Measurements from ENCODE around the gene ANG. TPM values are rescaled to one million over a fixed set of nuclear protein-coding genes. Genes with fewer than 3 reads are reported as not detected.

ANG gene
- total RNA-seq, 2 experiments from 2014 or later, result 0.27 to 0.92 TPM

DNA sequence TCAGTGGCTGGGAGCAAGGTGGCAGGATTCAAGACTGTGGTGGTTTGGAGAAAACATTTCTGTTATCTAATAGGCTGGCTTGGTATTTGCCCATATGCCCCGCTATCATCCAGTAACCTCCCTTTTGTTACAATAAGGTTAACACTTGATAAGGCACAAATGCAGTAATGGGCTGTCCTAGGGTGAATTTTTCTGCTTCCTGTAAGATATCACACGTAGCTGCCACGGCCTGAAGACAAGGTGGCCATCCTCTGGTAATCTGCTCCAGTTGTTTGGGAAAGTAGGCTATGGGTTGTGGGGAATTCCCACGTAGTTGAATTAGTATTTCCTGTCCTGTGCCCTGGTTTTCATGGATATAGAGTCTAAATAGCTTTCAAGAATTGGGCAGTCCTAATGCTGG is 23.1 kb downstream of the ANG start:
- Mint-ChIP-seq H3K27ac (no peak overlapping the region), H3K4me1 (ENCODE audit: low read depth) (peaks cover 6% of the 10 kb centered on the region), H3K4me3 (no peak overlapping the region), H3K27me3 (peaks cover 10% of the 10 kb centered on the region), H3K9me3 (no peaks in the 10 kb centered on the region), H3K36me3 (ENCODE audit: low read depth) (no peaks in the 10 kb centered on the region)
- no peak for DNase-seq
- Histone ChIP-seq H3K27ac (ENCODE audit: low read depth in 1 of 2, low read length in 2 of 2) (no peak overlapping the region), H3K9me3 (ENCODE audit: control insufficient read depth in 1 of 2, insufficient read depth in 1 of 2, low read length in 2 of 2) (no peaks in the 10 kb centered on the region), H3K27me3 (ENCODE audit: control insufficient read depth in 1 of 2, insufficient read depth in 2 of 2, low read length in 2 of 2) (peaks cover 0 to 7% of the 10 kb centered on the region in 2 experiments), H3K4me3 (ENCODE audit: low read length) (no peak overlapping the region), H3K4me1 (ENCODE audit: insufficient read depth, low read length) (no peaks in the 10 kb centered on the region), H3K36me3 (ENCODE audit: insufficient read depth, low read length) (no peaks in the 10 kb centered on the region)
- POLR2A ChIA-PET, result no interaction called here
- CTCF ChIA-PET, result no interaction called here
- intact Hi-C loops (cut with DNase I, micrococcal nuclease), result no loop called here
- TF ChIP-seq, protein P1, sequence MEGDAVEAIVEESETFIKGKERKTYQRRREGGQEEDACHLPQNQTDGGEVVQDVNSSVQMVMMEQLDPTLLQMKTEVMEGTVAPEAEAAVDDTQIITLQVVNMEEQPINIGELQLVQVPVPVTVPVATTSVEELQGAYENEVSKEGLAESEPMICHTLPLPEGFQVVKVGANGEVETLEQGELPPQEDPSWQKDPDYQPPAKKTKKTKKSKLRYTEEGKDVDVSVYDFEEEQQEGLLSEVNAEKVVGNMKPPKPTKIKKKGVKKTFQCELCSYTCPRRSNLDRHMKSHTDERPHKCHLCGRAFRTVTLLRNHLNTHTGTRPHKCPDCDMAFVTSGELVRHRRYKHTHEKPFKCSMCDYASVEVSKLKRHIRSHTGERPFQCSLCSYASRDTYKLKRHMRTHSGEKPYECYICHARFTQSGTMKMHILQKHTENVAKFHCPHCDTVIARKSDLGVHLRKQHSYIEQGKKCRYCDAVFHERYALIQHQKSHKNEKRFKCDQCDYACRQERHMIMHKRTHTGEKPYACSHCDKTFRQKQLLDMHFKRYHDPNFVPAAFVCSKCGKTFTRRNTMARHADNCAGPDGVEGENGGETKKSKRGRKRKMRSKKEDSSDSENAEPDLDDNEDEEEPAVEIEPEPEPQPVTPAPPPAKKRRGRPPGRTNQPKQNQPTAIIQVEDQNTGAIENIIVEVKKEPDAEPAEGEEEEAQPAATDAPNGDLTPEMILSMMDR (IDR thresholded peaks at IDR 0.05), result no peak
- no peak for ATAC-seq (ENCODE audit: poor library complexity)

DNA sequence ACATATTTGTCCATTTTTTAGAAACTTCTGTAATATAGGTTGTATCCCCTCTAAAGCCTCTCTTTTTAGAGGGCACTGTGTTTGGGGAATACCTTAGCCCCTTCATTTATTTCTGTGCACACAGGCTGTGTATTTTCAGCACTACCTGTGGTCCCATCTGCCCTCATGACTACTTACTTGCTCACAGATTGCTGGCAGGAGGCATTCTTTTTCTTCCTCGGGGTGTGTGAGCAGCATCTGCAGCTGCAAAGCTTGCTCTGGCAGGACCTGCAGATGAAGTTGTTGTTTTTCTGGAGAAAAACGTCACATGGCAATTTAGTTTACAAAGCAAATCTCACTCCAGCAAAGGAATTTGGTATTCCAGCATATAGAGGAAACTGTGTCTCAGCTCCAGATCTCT is 24.3 kb downstream of the ANG start:
- POLR2A ChIA-PET, result no interaction called here
- Histone ChIP-seq H3K27ac (ENCODE audit: low read depth in 1 of 2, low read length in 2 of 2) (no peak overlapping the region), H3K4me3 (ENCODE audit: low read length) (no peak overlapping the region), H3K27me3 (ENCODE audit: control insufficient read depth in 1 of 2, insufficient read depth in 2 of 2, low read length in 2 of 2) (peaks cover 0 to 7% of the 10 kb centered on the region in 2 experiments), H3K36me3 (ENCODE audit: insufficient read depth, low read length) (no peaks in the 10 kb centered on the region), H3K4me1 (ENCODE audit: insufficient read depth, low read length) (no peaks in the 10 kb centered on the region), H3K9me3 (ENCODE audit: control insufficient read depth in 1 of 2, insufficient read depth in 1 of 2, low read length in 2 of 2) (no peaks in the 10 kb centered on the region)
- H3K4me1 Mint-ChIP-seq (ENCODE audit: low read depth), result peaks cover 6% of the 10 kb centered on the region
- peaks cover 14% of the 10 kb centered on the region for H3K27me3 Mint-ChIP-seq
- DNase-seq, result no peak
- TF ChIP-seq, protein P1 (IDR thresholded peaks at IDR 0.05), result no peak
- H3K36me3 Mint-ChIP-seq (ENCODE audit: low read depth), result no peaks in the 10 kb centered on the region
- no peak overlapping the region for H3K27ac Mint-ChIP-seq
- intact Hi-C loops (cut with DNase I, micrococcal nuclease), result no loop called here
- no peaks in the 10 kb centered on the region for H3K9me3 Mint-ChIP-seq
- CTCF ChIA-PET, result no interaction called here
- no peak for ATAC-seq (ENCODE audit: poor library complexity)
- no peak overlapping the region for H3K4me3 Mint-ChIP-seq

DNA sequence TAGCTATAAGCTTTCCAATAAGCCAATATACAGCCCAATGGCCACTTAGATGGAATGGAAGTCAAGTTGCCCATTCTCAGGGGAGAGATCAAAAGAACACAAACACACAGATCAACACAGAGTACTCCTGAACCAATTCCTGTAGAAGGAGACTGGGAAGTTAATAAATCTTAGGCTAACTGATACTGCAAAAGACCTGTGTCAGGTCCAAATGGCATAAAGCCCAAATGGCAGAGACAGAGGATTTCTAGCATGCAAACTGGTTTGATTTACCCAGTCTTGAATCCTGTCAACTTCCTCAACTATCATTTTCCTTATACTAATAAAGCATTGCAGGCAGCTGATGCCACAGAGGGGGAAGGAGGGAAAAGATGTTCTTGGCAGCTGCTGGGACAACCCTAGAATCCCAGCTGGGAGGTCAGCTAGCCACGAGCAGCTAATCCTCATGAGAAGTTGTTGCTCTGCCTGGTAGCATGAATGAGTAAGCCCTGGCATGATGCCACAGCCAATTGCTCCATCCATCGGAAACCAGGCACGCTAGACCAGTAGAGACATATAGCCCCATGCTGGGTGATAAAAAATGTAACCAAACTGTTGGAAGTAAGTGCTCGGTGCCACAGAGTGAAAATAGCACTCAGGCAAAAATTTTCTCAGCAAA is 26.2 kb downstream of the ANG start:
- DNase-seq (peak in 2 of 14 experiments; percentile 61 to 71), ATAC-seq (ENCODE audit: poor library complexity) (no peak)
- H3K27me3 ChIP-seq (ENCODE audit: control insufficient read depth in 1 of 2, insufficient read depth in 2 of 2, low read length in 2 of 2), result peaks cover 0 to 7% of the 10 kb centered on the region in 2 experiments
- TF ChIP-seq, protein P1 (IDR thresholded peaks at IDR 0.05), result no peak
- H3K9me3 ChIP-seq (ENCODE audit: control insufficient read depth in 1 of 2, insufficient read depth in 1 of 2, low read length in 2 of 2), result no peaks in the 10 kb centered on the region
- POLR2A ChIA-PET, result no interaction called here
- CTCF ChIA-PET, result no interaction called here
- intact Hi-C loops (cut with DNase I, micrococcal nuclease), result no loop called here
- no peaks in the 10 kb centered on the region for H3K36me3 Mint-ChIP-seq (ENCODE audit: low read depth)
- no peaks in the 10 kb centered on the region for H3K9me3 Mint-ChIP-seq
- no peak overlapping the region for H3K27ac ChIP-seq (ENCODE audit: low read depth in 1 of 2, low read length in 2 of 2)
- H3K4me1 ChIP-seq (ENCODE audit: insufficient read depth, low read length), result no peaks in the 10 kb centered on the region
- H3K36me3 ChIP-seq (ENCODE audit: insufficient read depth, low read length), result no peaks in the 10 kb centered on the region
- H3K27me3 Mint-ChIP-seq, result peaks cover 14% of the 10 kb centered on the region
- H3K4me3 ChIP-seq (ENCODE audit: low read length), result no peak overlapping the region
- no peak overlapping the region for H3K4me3 Mint-ChIP-seq
- no peak overlapping the region for H3K27ac Mint-ChIP-seq
- peaks cover 6% of the 10 kb centered on the region for H3K4me1 Mint-ChIP-seq (ENCODE audit: low read depth)

Data from CD4-positive, alpha-beta T cell (primary cell).